ENCODE results near the gene CDX4.

The CDX4 gene

GRCh38 chrX:73446831-73447230 is at the start of gene CDX4:
Gene CDX4 (plus strand): TSS chrX:73447053. CDS start chrX:73447254, 201 bp downstream.
- H3K27ac ChIP-seq (ENCODE audit: low read length) = no peak within 1 kb of the TSS
- peaks cover 15% of the 10 kb centered on the region for H3K27me3 ChIP-seq (ENCODE audit: control insufficient read depth, insufficient read depth, low read length)
- WGBS (ENCODE audit: insufficient coverage, insufficient read length) = no CpG with 5 or more reads among the region's 7 CpGs
- no peaks in the 10 kb centered on the region for H3K36me3 ChIP-seq (ENCODE audit: control insufficient read depth, insufficient read depth, low read length)
- H3K4me3 ChIP-seq (ENCODE audit: low read length) = peak within 1 kb of the TSS; percentile 1; the same call in 1 of the 2 replicates
- no peaks in the 10 kb centered on the region for H3K9me3 ChIP-seq (ENCODE audit: control insufficient read depth, insufficient read depth, low read length)
- H3K4me1 ChIP-seq (ENCODE audit: control insufficient read depth, insufficient read depth, low read length) = no peaks in the 10 kb centered on the region
- DNase-seq (ENCODE audit: low read depth, low spot score) = no peak

GRCh38 chrX:73398185-73398914 is 48.5 kb upstream of the CDX4 start:
- H3K36me3 ChIP-seq (ENCODE audit: control insufficient read depth, insufficient read depth, low read length) = no peaks in the 10 kb centered on the region
- no CpG with 5 or more reads among the region's 2 CpGs for WGBS (ENCODE audit: insufficient coverage, insufficient read length)
- no peak for DNase-seq (ENCODE audit: low read depth, low spot score)
- no peaks in the 10 kb centered on the region for H3K4me1 ChIP-seq (ENCODE audit: control insufficient read depth, insufficient read depth, low read length)
- no peak overlapping the region for H3K27ac ChIP-seq (ENCODE audit: low read length)
- H3K27me3 ChIP-seq (ENCODE audit: control insufficient read depth, insufficient read depth, low read length) = no peaks in the 10 kb centered on the region
- H3K4me3 ChIP-seq (ENCODE audit: low read length) = no peak overlapping the region
- H3K9me3 ChIP-seq (ENCODE audit: control insufficient read depth, insufficient read depth, low read length) = no peaks in the 10 kb centered on the region

GRCh38 chrX:73400136-73400748 is 46.6 kb upstream of the CDX4 start:
- no peaks in the 10 kb centered on the region for H3K4me1 ChIP-seq (ENCODE audit: control insufficient read depth, insufficient read depth, low read length)
- H3K27me3 ChIP-seq (ENCODE audit: control insufficient read depth, insufficient read depth, low read length) = no peaks in the 10 kb centered on the region
- no peak for DNase-seq (ENCODE audit: low read depth, low spot score)
- no peaks in the 10 kb centered on the region for H3K9me3 ChIP-seq (ENCODE audit: control insufficient read depth, insufficient read depth, low read length)
- H3K36me3 ChIP-seq (ENCODE audit: control insufficient read depth, insufficient read depth, low read length) = no peaks in the 10 kb centered on the region
- H3K4me3 ChIP-seq (ENCODE audit: low read length) = no peak overlapping the region
- WGBS (ENCODE audit: insufficient coverage, insufficient read length) = no CpG with 5 or more reads among the region's 4 CpGs
- H3K27ac ChIP-seq (ENCODE audit: low read length) = no peak overlapping the region

DNA sequence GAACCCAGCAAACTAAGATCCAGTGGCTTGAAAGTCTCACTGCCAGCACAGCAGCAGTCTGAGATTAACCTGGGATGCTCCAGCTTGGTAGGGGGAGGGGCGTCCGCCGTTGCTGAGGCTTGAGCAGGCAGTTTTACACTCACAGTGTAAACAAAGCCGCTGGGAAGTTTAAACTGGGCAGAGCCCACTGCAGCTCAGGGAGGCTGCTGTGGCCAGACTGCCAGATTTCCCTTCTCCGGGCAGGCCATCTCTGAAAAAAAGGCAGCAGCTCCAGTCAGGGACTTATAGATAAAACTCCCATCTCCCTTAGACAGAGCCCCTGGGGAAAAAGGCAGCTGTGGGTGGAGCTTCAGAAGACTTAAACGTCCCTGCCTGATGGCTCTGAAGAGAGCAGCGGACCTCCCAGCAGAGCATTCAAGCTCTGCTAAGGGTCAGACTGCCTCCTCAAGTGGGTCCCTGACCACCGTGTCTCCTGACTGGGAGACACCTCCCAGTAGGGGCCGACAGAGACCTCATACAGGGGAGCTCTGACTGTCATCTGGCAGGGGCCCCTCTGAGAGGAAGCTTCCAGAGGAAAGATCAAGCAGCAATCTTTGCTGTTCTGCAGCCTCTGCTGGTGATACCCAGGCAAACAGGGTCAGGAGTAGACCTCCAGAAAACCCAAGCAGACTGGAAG is 45.1 kb upstream of the CDX4 start:
- Histone ChIP-seq H3K27ac (ENCODE audit: low read length) (no peak overlapping the region), H3K4me1 (ENCODE audit: control insufficient read depth, insufficient read depth, low read length) (no peaks in the 10 kb centered on the region), H3K36me3 (ENCODE audit: control insufficient read depth, insufficient read depth, low read length) (no peaks in the 10 kb centered on the region), H3K27me3 (ENCODE audit: control insufficient read depth, insufficient read depth, low read length) (no peaks in the 10 kb centered on the region), H3K9me3 (ENCODE audit: control insufficient read depth, insufficient read depth, low read length) (no peaks in the 10 kb centered on the region), H3K4me3 (ENCODE audit: low read length) (no peak overlapping the region)
- WGBS (ENCODE audit: insufficient coverage, insufficient read length) = no CpG with 5 or more reads among the region's 9 CpGs
- no peak for DNase-seq (ENCODE audit: low read depth, low spot score)

GRCh38 chrX:73412930-73413329 is 33.9 kb upstream of the CDX4 start:
- DNase-seq (ENCODE audit: low read depth, low spot score) = no peak
- no peaks in the 10 kb centered on the region for H3K27me3 ChIP-seq (ENCODE audit: control insufficient read depth, insufficient read depth, low read length)
- H3K36me3 ChIP-seq (ENCODE audit: control insufficient read depth, insufficient read depth, low read length) = no peaks in the 10 kb centered on the region
- no peaks in the 10 kb centered on the region for H3K9me3 ChIP-seq (ENCODE audit: control insufficient read depth, insufficient read depth, low read length)
- no peak overlapping the region for H3K27ac ChIP-seq (ENCODE audit: low read length)
- H3K4me3 ChIP-seq (ENCODE audit: low read length) = no peak overlapping the region
- no peaks in the 10 kb centered on the region for H3K4me1 ChIP-seq (ENCODE audit: control insufficient read depth, insufficient read depth, low read length)

DNA sequence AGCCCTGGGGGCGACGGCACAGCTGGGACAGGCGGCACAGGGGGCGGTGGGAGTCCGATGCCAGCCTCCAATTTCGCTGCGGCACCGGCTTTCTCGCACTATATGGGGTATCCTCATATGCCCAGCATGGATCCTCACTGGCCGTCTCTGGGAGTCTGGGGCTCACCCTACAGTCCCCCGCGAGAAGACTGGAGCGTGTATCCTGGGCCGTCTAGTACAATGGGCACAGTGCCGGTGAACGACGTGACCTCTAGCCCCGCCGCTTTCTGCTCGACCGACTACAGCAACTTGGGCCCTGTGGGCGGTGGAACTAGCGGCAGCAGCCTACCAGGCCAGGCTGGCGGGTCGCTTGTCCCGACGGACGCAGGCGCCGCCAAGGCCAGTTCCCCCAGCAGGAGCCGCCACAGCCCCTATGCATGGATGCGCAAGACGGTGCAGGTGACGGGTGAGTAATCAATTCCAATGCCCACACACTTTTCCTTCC is 500 bp downstream of the CDX4 start:
- H3K4me3 ChIP-seq (ENCODE audit: low read length) = peak overlapping the region; percentile 1; the same call in 1 of the 2 replicates
- H3K9me3 ChIP-seq (ENCODE audit: control insufficient read depth, insufficient read depth, low read length) = no peaks in the 10 kb centered on the region
- no peak for DNase-seq (ENCODE audit: low read depth, low spot score)
- H3K27me3 ChIP-seq (ENCODE audit: control insufficient read depth, insufficient read depth, low read length) = peaks cover 15% of the 10 kb centered on the region
- no CpG with 5 or more reads among the region's 34 CpGs for WGBS (ENCODE audit: insufficient coverage, insufficient read length)
- H3K4me1 ChIP-seq (ENCODE audit: control insufficient read depth, insufficient read depth, low read length) = no peaks in the 10 kb centered on the region
- no peak overlapping the region for H3K27ac ChIP-seq (ENCODE audit: low read length)
- no peaks in the 10 kb centered on the region for H3K36me3 ChIP-seq (ENCODE audit: control insufficient read depth, insufficient read depth, low read length)

DNA sequence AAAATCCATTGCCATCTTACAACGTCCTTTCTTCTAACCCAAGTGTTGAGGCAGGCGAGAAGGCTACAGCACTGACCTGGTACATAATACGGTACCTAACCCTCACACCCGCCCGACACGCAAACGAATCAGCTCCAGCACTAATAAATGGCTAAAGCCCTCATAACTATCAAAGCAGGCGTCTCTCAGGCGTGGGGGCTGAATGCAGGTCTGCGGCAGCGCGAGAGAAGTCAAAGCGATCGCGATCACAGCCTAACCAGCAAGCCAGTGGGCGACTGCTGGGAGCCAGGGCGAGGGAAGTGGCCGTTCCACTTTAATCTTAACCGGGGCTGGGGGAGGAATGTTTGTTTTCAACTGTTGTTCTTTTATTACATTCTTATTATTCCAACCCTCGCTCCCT is 1.5 kb downstream of the CDX4 start:
- H3K4me3 ChIP-seq (ENCODE audit: low read length) = peak overlapping the region; percentile 23; the same call in 1 of the 2 replicates

GRCh38 chrX:73455171-73455570 is 8.3 kb downstream of the CDX4 start:
- Histone ChIP-seq H3K4me1 (ENCODE audit: control insufficient read depth, insufficient read depth, low read length) (no peaks in the 10 kb centered on the region), H3K27ac (ENCODE audit: low read length) (no peak overlapping the region), H3K27me3 (ENCODE audit: control insufficient read depth, insufficient read depth, low read length) (no peaks in the 10 kb centered on the region), H3K9me3 (ENCODE audit: control insufficient read depth, insufficient read depth, low read length) (no peaks in the 10 kb centered on the region), H3K4me3 (ENCODE audit: low read length) (no peak overlapping the region), H3K36me3 (ENCODE audit: control insufficient read depth, insufficient read depth, low read length) (no peaks in the 10 kb centered on the region)
- no CpG with 5 or more reads among the region's 1 CpG for WGBS (ENCODE audit: insufficient coverage, insufficient read length)
- DNase-seq (ENCODE audit: low read depth, low spot score) = no peak

More for the DNA sequence above, 1.5 kb downstream of the CDX4 start:
- Histone ChIP-seq H3K27ac (ENCODE audit: low read length) (no peak overlapping the region), H3K27me3 (ENCODE audit: control insufficient read depth, insufficient read depth, low read length) (peaks cover 15% of the 10 kb centered on the region), H3K9me3 (ENCODE audit: control insufficient read depth, insufficient read depth, low read length) (no peaks in the 10 kb centered on the region), H3K36me3 (ENCODE audit: control insufficient read depth, insufficient read depth, low read length) (no peaks in the 10 kb centered on the region), H3K4me1 (ENCODE audit: control insufficient read depth, insufficient read depth, low read length) (no peaks in the 10 kb centered on the region)
- no CpG with 5 or more reads among the region's 20 CpGs for WGBS (ENCODE audit: insufficient coverage, insufficient read length)
- DNase-seq (ENCODE audit: low read depth, low spot score) = no peak

- H3K4me3 ChIP-seq (ENCODE audit: low read length) = no peak overlapping the region
- H3K27me3 ChIP-seq (ENCODE audit: control insufficient read depth, insufficient read depth, low read length) = no peaks in the 10 kb centered on the region
- no peaks in the 10 kb centered on the region for H3K36me3 ChIP-seq (ENCODE audit: control insufficient read depth, insufficient read depth, low read length)
- H3K4me1 ChIP-seq (ENCODE audit: control insufficient read depth, insufficient read depth, low read length) = no peaks in the 10 kb centered on the region
- H3K27ac ChIP-seq (ENCODE audit: low read length) = no peak overlapping the region
- no peaks in the 10 kb centered on the region for H3K9me3 ChIP-seq (ENCODE audit: control insufficient read depth, insufficient read depth, low read length)
- DNase-seq (ENCODE audit: low read depth, low spot score) = no peak
Measured at GRCh38 chrX:73457306-73457705, 10.5 kb downstream of the CDX4 start.

DNA sequence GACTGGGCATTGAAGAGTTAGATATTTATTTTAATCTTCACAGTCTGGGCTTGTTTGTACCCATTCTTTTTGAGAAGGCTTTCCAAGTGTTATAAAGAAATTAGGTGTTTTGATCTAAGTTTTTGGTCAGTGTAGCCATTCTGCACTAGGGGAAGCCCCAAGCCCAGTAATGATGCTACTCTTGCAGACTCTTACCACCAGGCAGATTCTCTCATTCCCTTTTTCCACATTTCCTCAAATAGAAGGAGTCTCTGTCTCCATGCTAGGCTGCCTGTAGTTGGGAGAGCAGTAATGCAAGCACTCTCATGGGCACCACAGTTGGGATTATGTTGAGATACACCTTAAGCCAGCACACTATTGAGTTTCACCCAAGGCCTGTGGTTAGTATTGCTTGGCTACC is 21.5 kb downstream of the CDX4 start:
- H3K9me3 ChIP-seq (ENCODE audit: control insufficient read depth, insufficient read depth, low read length) = no peaks in the 10 kb centered on the region
- H3K4me1 ChIP-seq (ENCODE audit: control insufficient read depth, insufficient read depth, low read length) = no peaks in the 10 kb centered on the region
- no peak for DNase-seq (ENCODE audit: low read depth, low spot score)
- no peak overlapping the region for H3K27ac ChIP-seq (ENCODE audit: low read length)
- H3K27me3 ChIP-seq (ENCODE audit: control insufficient read depth, insufficient read depth, low read length) = no peaks in the 10 kb centered on the region
- no peaks in the 10 kb centered on the region for H3K36me3 ChIP-seq (ENCODE audit: control insufficient read depth, insufficient read depth, low read length)
- H3K4me3 ChIP-seq (ENCODE audit: low read length) = no peak overlapping the region
